ENCODE data around the gene PCDHGA10. TPM values are rescaled to one million over a fixed set of nuclear protein-coding genes. Genes with fewer than 3 reads are reported as not detected.
"Not testable (repeated sequence)": the region's sequence is repeated elsewhere in the genome, so short reads cannot be mapped to it uniquely, and the experiment has no call there.

The PCDHGA10 gene
- total RNA-seq, 1 donor from 2014 or later = 22.4 TPM

- Mint-ChIP-seq H3K27ac (ENCODE audit: unreplicated experiment) (no peak overlapping the region), H3K27me3 (ENCODE audit: unreplicated experiment) (no peaks in the 10 kb centered on the region), H3K4me1 (ENCODE audit: unreplicated experiment) (no peaks in the 10 kb centered on the region), H3K36me3 (ENCODE audit: unreplicated experiment) (peaks cover 61% of the 10 kb centered on the region), H3K9me3 (ENCODE audit: unreplicated experiment) (peaks cover 37% of the 10 kb centered on the region), H3K4me3 (ENCODE audit: unreplicated experiment) (no peak overlapping the region)
- TF ChIP-seq CTCF (IDR thresholded peaks at IDR 0.05) = no peak
- no peak for DNase-seq (ENCODE audit: extremely low spot score, unreplicated experiment)
Observed at GRCh38 chr5:141422742-141423291, 10.0 kb downstream of the PCDHGA10 start.

GRCh38 chr5:141427783-141428426, 15.1 kb downstream of the PCDHGA10 start:
- Mint-ChIP-seq H3K27me3 (ENCODE audit: unreplicated experiment) (no peaks in the 10 kb centered on the region), H3K4me1 (ENCODE audit: unreplicated experiment) (no peaks in the 10 kb centered on the region), H3K36me3 (ENCODE audit: unreplicated experiment) (peaks cover 58% of the 10 kb centered on the region), H3K4me3 (ENCODE audit: unreplicated experiment) (no peak overlapping the region), H3K9me3 (ENCODE audit: unreplicated experiment) (peaks cover 31% of the 10 kb centered on the region), H3K27ac (ENCODE audit: unreplicated experiment) (no peak overlapping the region)
- no peak for TF ChIP-seq CTCF (IDR thresholded peaks at IDR 0.05)
- DNase-seq (ENCODE audit: extremely low spot score, unreplicated experiment) = no peak

- DNase-seq (ENCODE audit: extremely low spot score, unreplicated experiment) = no peak
- H3K36me3 Mint-ChIP-seq (ENCODE audit: unreplicated experiment) = peaks cover 51% of the 10 kb centered on the region
- H3K9me3 Mint-ChIP-seq (ENCODE audit: unreplicated experiment) = peaks cover 24% of the 10 kb centered on the region
- no peak within 1 kb of the TSS for H3K4me3 Mint-ChIP-seq (ENCODE audit: unreplicated experiment)
- H3K27me3 Mint-ChIP-seq (ENCODE audit: unreplicated experiment) = no peaks in the 10 kb centered on the region
- no peaks in the 10 kb centered on the region for H3K4me1 Mint-ChIP-seq (ENCODE audit: unreplicated experiment)
- no peak within 1 kb of the TSS for H3K27ac Mint-ChIP-seq (ENCODE audit: unreplicated experiment)
- TF ChIP-seq CTCF (IDR thresholded peaks at IDR 0.05) = no peak
Observed at GRCh38 chr5:141430332-141431113, 17.7 kb downstream of the PCDHGA10 start, which contains the start of gene PCDHGA12. Gene PCDHGA12 (plus strand): TSS chr5:141430507. CDS start chr5:141430760, 253 bp downstream.

GRCh38 chr5:141431286-141431685, 18.5 kb downstream of the PCDHGA10 start:
- Mint-ChIP-seq H3K36me3 (ENCODE audit: unreplicated experiment) (peaks cover 44% of the 10 kb centered on the region), H3K4me3 (ENCODE audit: unreplicated experiment) (no peak overlapping the region), H3K27ac (ENCODE audit: unreplicated experiment) (no peak overlapping the region), H3K4me1 (ENCODE audit: unreplicated experiment) (no peaks in the 10 kb centered on the region), H3K27me3 (ENCODE audit: unreplicated experiment) (no peaks in the 10 kb centered on the region), H3K9me3 (ENCODE audit: unreplicated experiment) (peaks cover 28% of the 10 kb centered on the region)
- no peak for DNase-seq (ENCODE audit: extremely low spot score, unreplicated experiment)
- no peak for TF ChIP-seq CTCF (IDR thresholded peaks at IDR 0.05)

GRCh38 chr5:141432308-141432707, 19.5 kb downstream of the PCDHGA10 start:
- Mint-ChIP-seq H3K9me3 (ENCODE audit: unreplicated experiment) (peaks cover 27% of the 10 kb centered on the region), H3K36me3 (ENCODE audit: unreplicated experiment) (peaks cover 40% of the 10 kb centered on the region)
- not testable (repeated sequence) for H3K4me3 Mint-ChIP-seq (ENCODE audit: unreplicated experiment); H3K27ac Mint-ChIP-seq (ENCODE audit: unreplicated experiment); H3K4me1 Mint-ChIP-seq (ENCODE audit: unreplicated experiment); DNase-seq (ENCODE audit: extremely low spot score, unreplicated experiment); H3K27me3 Mint-ChIP-seq (ENCODE audit: unreplicated experiment)

- DNase-seq (ENCODE audit: extremely low spot score, unreplicated experiment); H3K4me3 Mint-ChIP-seq (ENCODE audit: unreplicated experiment); H3K27ac Mint-ChIP-seq (ENCODE audit: unreplicated experiment); H3K4me1 Mint-ChIP-seq (ENCODE audit: unreplicated experiment); H3K27me3 Mint-ChIP-seq (ENCODE audit: unreplicated experiment): not testable (repeated sequence)
- peaks cover 27% of the 10 kb centered on the region for H3K9me3 Mint-ChIP-seq (ENCODE audit: unreplicated experiment)
- H3K36me3 Mint-ChIP-seq (ENCODE audit: unreplicated experiment) = peaks cover 40% of the 10 kb centered on the region
Observed at GRCh38 chr5:141432726-141433125, 19.9 kb downstream of the PCDHGA10 start.
